Ectodermal cell (in vitro differentiated cells): ENCODE data around the gene GRAP2.

Experiments
- H3K27ac ChIP-seq: 2 replicates; pipeline ENCODE4 v1.7.0; 2013; ENCODE audit warnings: mild to moderate bottlenecking, low read depth, low read length; ENCODE audit not compliant: insufficient read depth, poor library complexity, severe bottlenecking
- H3K27me3 ChIP-seq: 2 replicates; pipeline ENCODE4 v1.7.0; 2013; ENCODE audit warnings: mild to moderate bottlenecking, low read length; ENCODE audit not compliant: insufficient read depth, control insufficient read depth, poor library complexity, severe bottlenecking
- H3K36me3 ChIP-seq: one replicate; pipeline ENCODE4 v1.7.0; 2013; ENCODE audit warnings: low read length; ENCODE audit not compliant: control insufficient read depth, insufficient read depth
- H3K4me1 ChIP-seq: one replicate; pipeline ENCODE4 v1.7.0; 2013; ENCODE audit warnings: low read length; ENCODE audit not compliant: control insufficient read depth, insufficient read depth
- H3K4me3 ChIP-seq: 2 replicates; pipeline ENCODE4 v1.7.0; 2013; ENCODE audit warnings: low read depth, low read length, control low read depth; ENCODE audit not compliant: insufficient read depth
- H3K9me3 ChIP-seq: 2 replicates; pipeline ENCODE4 v1.7.0; 2013; ENCODE audit warnings: mild to moderate bottlenecking, low read length, moderate library complexity; ENCODE audit not compliant: control insufficient read depth
- WGBS, 2 experiments: methylation state at CpG; one replicate each; pipeline ENCODE4 v1.1.7; 2013; ENCODE audit warnings: missing lambda C conversion rate in 2 of 2; 5-methylcytosine and 5-hydroxymethylcytosine counted together

GRAP2 gene

DNA sequence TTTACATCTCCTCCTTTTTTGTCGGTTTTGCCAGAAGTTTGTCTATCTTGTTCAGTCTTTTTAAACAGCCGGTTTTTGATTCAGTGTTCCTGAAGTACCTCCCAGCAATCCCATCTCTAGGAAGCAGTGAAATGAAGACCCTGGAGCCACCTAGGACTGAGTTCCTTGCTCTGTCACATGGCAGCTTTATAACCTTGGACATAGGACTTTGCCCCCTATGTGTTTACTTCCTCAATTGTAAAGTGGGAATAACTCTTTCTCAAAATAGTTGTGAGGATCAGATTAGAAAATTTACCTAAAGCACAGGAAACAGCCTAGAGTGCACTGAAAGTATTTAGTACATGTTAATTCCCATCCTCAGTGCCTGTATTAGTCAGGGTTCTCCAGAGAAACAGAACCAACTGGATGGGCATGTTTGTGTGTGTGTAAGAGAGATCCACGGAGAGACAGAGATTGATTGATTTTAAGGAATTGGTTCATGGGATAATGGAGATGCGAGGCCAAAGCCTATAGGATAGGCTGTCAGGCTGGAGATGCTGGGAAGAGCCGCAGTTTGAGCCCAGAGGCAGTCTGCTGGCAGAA is 113.9 kb downstream of the GRAP2 start:
- H3K27me3 ChIP-seq: no peaks in the 10 kb centered on the region
- WGBS, 2 experiments: 92 to 93% methylated on average over 5 of the region's 5 CpGs

GRCh38 chr22:40015358-40015976 is 114.6 kb downstream of the GRAP2 start:
- WGBS, 2 experiments: 92% methylated on average over 10 of the region's 10 CpGs
- Histone ChIP-seq H3K27ac (no peak overlapping the region), H3K27me3 (no peaks in the 10 kb centered on the region)

More for the DNA sequence above, 113.9 kb downstream of the GRAP2 start:
- Histone ChIP-seq H3K4me3 (no peak overlapping the region), H3K36me3 (no peaks in the 10 kb centered on the region), H3K4me1 (peaks cover 13% of the 10 kb centered on the region), H3K9me3 (no peaks in the 10 kb centered on the region), H3K27ac (no peak overlapping the region)

DNA sequence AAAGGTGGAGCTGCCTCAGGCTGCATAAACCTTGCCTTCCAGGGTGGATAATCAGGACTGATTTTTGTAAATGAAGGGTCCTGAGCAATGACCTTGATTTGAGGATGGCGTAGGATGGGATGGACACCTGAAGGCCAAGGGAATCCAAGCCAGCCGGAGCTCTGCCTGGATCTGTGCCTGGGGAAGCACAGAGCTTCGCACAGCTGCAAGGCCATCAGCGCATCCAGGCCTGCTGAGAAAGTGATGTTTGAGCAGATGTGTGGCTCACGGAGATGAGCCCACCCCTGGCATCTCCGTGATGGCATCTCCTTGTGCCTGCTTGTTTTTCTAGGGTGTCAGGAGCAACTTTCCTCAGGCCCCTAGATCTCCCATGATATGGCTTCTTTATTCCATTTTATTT is 117.2 kb downstream of the GRAP2 start:
- Histone ChIP-seq H3K9me3 (no peaks in the 10 kb centered on the region), H3K4me1 (peaks cover under 1% of the 10 kb centered on the region), H3K4me3 (no peak overlapping the region), H3K27me3 (no peaks in the 10 kb centered on the region), H3K36me3 (no peaks in the 10 kb centered on the region), H3K27ac (no peak overlapping the region)
- 93% methylated on average over 6 of the region's 6 CpGs for WGBS, 2 experiments

More at GRCh38 chr22:40015358-40015976, 114.6 kb downstream of the GRAP2 start:
- Histone ChIP-seq H3K9me3 (no peaks in the 10 kb centered on the region), H3K4me1 (peaks cover 5% of the 10 kb centered on the region), H3K4me3 (no peak overlapping the region), H3K36me3 (no peaks in the 10 kb centered on the region)

GRCh38 chr22:40019100-40019499 is 118.2 kb downstream of the GRAP2 start:
- peaks cover 7% of the 10 kb centered on the region for H3K4me1 ChIP-seq
- WGBS, 2 experiments: 96% methylated on average over 9 of the region's 9 CpGs
- no peaks in the 10 kb centered on the region for H3K9me3 ChIP-seq
- H3K4me3 ChIP-seq: no peak overlapping the region
- no peaks in the 10 kb centered on the region for H3K36me3 ChIP-seq
- H3K27ac ChIP-seq: no peak overlapping the region
- H3K27me3 ChIP-seq: no peaks in the 10 kb centered on the region

DNA sequence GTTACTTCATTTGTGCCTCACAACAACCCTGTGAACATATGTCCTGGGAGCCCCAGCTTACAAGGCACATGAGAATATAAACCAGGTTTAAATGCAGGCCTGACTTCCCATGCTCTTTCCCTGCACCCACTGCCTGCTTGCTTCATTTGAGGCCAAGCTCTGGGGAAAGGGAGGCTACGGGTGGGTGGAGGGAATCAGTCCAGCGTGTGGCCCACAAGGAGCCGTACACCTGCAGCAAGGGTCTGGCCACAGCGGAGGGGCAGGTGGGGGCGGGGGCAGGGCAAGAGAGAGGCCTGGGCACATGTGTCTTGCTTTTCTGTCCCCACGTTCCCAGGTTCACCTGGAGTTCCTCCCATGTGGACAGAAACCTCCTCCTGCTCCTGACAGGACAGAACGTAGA is 120.1 kb downstream of the GRAP2 start:
- Histone ChIP-seq H3K27ac (no peak overlapping the region), H3K36me3 (no peaks in the 10 kb centered on the region), H3K27me3 (no peaks in the 10 kb centered on the region), H3K4me3 (no peak overlapping the region), H3K9me3 (no peaks in the 10 kb centered on the region), H3K4me1 (peaks cover 13% of the 10 kb centered on the region)
- WGBS, 2 experiments: 93% methylated on average over 7 of the region's 7 CpGs

DNA sequence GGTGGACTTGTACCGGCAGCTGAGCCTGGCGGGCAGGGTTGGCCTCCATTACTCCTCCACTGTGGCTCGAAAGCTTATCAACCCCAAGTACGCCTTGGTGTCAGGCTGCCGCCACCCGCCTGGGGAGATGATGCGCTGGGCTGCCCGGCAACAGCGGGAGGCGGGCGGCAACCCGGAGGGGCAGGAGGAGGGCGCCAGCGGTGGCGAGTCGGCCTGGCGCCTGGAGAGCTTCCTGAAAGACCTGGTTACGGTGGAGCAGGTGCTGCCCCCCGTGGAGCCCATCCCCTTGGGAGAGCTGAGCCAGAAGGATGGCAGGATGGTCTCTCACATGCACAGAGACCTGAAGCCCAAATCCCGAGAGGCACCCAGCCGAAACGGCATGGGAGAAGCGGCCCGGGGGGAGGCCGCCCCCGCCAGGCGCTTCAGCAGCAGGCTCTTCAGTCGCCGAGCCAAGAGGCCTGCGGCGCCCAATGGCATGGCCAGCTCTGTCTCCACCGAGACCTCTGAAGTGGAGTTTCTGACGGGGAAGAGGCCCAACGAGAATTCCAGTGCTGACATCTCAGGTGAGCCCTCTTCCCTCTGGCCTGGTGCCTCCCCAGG is 120.6 kb downstream of the GRAP2 start:
- WGBS, 2 experiments: 95 to 96% methylated on average over 34 of the region's 34 CpGs
- H3K27me3 ChIP-seq: no peaks in the 10 kb centered on the region
- H3K4me1 ChIP-seq: peaks cover 13% of the 10 kb centered on the region
- no peak overlapping the region for H3K4me3 ChIP-seq
- H3K36me3 ChIP-seq: no peaks in the 10 kb centered on the region
- H3K27ac ChIP-seq: no peak overlapping the region
- H3K9me3 ChIP-seq: no peaks in the 10 kb centered on the region

GRCh38 chr22:40022536-40023240 is 121.8 kb downstream of the GRAP2 start:
- WGBS, 2 experiments: 92 to 93% methylated on average over 11 of the region's 11 CpGs
- Histone ChIP-seq H3K36me3 (no peaks in the 10 kb centered on the region), H3K4me3 (no peak overlapping the region), H3K4me1 (peaks cover 13% of the 10 kb centered on the region), H3K9me3 (no peaks in the 10 kb centered on the region), H3K27ac (no peak overlapping the region), H3K27me3 (no peaks in the 10 kb centered on the region)
